ENCODE measurements around the gene NPRL2.

NPRL2 gene

DNA sequence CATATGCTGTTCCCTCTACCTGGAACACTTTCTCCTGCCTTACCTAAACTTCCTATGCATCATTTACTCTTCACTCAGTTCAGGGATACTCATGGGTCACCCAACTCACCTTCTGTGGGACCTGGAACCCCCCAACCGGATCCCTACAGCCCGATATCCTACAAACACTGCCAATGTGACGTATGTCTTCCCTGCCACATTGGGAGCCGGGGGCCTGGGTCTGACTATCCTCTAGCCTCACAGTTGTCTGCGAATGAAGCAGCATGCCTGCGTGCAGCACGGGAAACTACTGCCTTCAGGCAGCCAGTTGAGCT is 405 bp downstream of the NPRL2 start:
- no peak for DNase-seq (ENCODE audit: low read depth)

DNA sequence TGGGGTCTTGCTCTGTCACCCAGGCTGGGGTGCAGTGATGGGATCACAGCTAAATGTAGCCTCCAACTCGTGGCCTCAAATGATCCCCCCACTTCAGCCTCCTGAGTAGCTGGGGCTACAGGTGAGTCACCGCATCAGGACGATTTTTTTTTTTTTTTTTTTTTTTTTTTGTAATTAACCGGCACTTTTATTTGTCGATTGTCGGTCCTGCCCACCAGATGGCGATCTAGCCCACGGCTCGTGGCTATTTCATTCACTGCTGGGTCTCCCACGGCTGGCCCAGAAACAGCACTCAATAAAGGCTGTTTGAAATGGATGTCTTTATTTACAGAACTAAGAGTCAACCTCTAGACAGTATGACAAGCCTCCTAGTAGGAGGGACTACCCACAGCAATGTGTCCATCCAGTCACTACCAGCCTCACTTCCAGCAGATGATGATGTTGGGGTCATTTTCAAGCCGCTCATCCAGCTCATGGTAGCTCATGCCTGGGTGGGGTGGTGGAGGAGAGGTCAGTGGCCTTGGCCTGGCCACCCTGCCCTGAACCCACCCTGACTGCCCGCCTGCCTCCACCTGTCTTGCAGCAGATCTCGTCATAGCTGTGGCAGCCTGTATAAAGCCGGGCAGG is 3.3 kb downstream of the NPRL2 start:
- peak; percentile 60 for DNase-seq (ENCODE audit: low read depth)

DNA sequence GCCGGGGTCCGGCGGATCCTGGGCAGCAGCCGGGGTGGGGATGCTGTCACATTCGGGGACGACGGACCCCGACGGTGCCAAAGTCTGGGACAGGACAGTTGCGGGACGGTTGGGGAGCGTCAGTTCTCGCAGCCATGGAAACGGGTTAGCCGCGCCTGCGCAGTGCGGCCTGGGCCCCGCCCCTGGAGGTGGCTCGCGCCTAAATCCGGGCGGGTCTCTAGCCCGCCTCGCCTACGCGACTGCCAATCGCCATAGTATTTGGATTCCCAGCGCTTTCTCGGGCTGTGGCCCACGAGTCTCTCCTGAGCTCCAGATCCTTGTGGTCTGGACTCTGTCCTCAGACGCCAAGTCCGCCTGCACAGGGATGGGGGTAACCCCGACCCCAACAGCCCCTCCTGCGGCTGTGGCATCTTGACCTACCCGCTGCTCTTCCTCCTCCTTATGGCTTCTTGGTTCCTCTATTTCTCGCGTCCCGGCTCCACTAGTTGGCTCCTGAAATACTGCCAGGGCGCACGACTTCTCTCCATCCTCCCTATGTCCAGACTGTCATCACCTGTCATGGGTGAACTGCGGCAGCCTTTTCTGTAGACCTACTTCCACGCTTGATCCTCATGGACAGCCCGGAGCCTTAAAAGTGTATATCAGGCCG is 4.9 kb downstream of the NPRL2 start, which contains the start of gene ZMYND10:
Gene ZMYND10 (minus strand): TSS at position 147 of the 649 bp plus-strand sequence. CDS start 153 bp downstream, outside the sequence.
- DNase-seq (ENCODE audit: low read depth): peak; percentile 49

DNA sequence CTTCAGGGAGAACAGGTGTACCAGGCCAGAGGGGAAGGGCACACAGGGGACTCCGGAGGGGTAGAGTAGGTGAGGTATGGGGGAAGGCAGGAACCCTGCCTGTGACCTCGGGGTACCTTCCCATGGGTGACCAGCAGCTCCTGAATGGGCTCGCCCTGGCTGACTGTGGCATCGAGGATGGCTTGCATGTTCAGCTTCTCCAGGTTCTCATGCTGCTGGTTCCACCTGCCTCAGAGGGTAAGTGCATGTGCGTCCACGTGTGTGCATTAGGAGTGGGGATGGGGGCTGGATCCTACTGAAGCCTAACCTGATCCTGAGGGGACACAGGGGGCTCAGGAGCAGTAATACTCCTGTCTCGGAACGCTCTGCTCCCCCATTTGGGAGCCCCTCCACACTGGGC is 5.6 kb downstream of the NPRL2 start:
- no peak for DNase-seq (ENCODE audit: low read depth)

DNA sequence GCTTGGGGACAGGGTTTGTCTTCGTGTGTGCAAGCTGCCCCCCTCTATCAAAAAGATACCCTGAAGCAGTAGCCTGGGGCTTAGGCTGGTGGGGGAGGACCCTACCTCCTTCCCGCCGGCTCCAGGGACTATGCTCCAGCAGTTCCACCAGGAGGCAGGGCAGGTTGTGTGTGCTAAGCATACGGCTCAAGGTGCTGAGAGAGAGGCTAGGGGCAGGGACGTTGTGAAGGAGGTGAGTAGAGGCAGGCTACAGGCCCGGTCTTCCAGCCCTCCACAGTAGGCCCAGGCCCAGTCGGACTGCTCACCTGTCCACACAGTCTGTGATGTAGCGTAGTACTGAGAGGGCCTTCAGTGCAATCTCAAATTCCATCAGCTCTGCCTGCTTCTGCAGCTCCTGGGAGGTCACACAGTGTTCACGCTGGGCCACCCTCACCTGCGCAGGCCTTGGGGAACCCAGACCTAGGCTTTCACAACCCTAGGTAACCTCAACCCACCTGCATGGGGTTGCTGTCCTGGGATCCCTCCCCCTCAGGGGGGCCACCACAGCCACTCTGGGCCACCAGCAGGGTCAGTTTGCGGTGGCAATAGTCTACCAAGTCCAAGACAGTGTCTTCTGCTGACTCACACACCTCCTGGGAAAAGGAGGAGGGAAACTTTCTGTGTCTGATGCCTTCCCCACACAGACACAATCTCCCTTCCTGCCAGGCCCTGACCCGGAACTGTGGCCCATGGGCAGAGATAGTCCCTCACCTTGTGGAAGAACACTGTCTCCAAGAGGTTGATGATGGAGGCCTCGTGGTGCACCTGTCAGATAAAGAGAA is 7.6 kb downstream of the NPRL2 start:
- DNase-seq (ENCODE audit: low read depth): no peak

DNA sequence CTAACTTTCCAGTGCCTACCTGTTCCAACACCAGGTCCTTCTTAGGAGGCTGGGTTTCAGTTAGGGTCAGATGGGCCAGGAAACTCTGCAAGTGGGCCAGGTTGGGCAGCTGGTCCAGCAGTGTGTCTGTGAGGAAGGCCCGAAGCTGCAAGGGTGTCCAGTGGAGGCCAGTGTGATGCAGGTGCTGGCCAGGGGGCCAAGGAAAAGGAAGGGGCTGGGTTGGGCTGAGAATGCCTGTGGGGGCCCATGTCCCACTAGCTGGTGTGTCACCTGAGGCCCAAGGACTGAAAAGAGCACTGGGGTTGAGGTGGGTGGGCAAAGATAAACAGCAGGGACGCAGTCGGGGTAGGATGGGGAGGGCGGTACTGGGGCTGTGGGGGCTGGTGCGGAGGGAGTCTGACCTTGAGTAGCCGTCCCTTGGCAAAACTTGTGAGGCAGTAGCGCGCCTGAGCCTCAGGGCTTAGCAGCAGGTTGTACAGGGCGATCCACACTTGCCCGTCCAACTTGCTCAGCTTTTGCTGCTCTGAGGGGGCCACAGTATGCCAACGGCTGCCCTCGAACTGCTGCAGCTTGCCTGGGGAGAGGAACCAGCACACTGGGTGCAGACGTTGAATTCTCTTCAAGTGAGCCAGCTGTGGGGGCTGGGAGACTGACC is 8.5 kb downstream of the NPRL2 start:
- DNase-seq (ENCODE audit: low read depth): no peak

DNA sequence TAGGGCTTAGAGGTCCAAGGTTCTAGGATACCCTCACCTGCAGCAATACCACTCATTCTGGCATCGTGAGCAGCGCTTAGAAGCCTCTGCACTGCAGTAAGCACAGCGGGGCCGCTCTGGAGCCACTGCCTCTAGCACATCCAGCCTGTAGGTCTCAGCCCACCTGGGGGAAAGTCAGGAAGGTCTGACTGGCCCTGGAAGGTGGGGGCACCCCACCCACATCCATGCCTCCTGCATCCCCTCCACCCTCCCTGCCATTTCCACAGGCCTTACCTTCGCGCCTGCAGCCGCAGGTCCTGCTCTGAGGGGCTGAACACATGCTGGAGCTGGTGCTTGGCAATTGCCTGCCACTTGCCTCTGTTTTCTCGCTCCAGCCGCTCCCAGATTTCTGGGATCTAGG is 9.0 kb downstream of the NPRL2 start:
- no peak for DNase-seq (ENCODE audit: low read depth)

DNA sequence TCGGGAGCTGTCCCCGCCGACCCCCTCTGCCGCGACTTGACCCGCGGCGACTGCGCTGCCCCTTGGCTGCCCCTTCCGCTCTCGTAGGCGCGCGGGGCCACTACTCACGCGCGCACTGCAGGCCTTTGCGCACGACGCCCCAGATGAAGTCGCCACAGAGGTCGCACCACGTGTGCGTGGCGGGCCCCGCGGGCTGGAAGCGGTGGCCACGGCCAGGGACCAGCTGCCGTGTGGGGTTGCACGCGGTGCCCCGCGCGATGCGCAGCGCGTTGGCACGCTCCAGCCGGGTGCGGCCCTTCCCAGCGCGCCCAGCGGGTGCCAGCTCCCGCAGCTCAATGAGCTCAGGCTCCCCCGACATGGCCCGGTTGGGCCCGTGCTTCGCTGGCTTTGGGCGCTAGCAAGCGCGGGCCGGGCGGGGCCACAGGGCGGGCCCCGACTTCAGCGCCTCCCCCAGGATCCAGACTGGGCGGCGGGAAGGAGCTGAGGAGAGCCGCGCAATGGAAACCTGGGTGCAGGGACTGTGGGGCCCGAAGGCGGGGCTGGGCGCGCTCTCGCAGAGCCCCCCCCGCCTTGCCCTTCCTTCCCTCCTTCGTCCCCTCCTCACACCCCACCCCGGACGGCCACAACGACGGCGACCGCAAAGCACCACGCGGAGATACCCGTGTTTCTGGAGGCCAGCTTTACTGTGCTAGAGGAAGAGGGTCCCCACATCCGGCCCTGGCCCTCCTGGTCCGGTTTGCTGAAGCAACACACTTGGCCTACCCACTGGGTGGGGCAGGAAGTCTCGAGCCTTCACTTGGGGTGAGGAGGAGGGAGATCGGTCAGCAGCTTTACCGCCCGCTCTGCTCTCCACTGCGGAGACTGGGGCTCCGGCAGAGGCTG is 9.9 kb downstream of the NPRL2 start, which contains the start of gene RASSF1:
Gene RASSF1 (minus strand): TSS at position 389 of the 882 bp plus-strand sequence. CDS start 31 bp downstream, at position 358.
- peak; percentile 48 for DNase-seq (ENCODE audit: low read depth)

DNA sequence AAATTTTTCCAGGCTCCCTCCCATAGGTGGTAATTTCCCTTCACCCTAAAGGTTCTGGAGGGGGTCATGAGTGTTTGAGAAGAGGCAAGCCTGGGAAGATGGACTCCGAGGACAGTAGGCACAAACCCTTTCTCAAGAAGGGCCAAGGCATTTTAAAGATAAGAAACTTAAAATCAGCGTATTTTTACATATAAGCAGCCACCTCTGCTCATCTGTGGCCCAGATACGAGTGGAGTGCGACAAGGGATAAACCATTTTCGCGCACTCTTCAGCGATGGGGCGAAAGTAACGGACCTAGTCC is 10.5 kb downstream of the NPRL2 start:
- no peak for DNase-seq (ENCODE audit: low read depth)

DNA sequence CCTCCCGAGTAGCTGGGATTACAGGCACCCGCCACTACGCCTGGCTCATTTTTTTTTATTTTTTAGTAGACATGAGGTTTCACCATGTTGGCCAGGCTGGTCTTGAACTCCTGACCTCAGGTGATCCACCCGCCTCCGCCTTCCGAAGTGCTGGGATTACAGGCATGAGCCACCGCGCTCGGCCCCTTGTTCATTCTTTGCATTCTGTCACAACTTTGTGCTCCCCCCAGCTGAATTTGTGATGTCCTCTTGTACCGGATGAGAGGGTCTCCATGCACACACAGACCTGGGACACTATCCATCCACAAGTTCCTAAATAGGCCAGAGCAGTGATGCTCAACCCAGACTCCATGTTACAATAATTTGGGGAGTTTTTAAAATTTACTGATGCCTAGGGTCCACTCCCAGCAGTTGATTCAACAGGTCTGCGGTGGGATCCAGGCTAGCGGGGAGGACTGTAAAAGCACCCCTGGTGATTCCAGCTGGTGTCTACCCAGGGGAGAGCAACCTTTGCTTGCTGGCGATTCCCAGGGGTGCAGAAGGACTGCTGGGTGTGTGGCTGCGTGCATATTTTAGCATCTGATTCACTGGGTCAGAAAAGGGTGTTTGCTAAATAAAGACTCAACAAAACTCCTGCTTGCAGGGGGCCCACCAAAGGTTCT is 11.0 kb downstream of the NPRL2 start:
- no peak for DNase-seq (ENCODE audit: low read depth)

DNA sequence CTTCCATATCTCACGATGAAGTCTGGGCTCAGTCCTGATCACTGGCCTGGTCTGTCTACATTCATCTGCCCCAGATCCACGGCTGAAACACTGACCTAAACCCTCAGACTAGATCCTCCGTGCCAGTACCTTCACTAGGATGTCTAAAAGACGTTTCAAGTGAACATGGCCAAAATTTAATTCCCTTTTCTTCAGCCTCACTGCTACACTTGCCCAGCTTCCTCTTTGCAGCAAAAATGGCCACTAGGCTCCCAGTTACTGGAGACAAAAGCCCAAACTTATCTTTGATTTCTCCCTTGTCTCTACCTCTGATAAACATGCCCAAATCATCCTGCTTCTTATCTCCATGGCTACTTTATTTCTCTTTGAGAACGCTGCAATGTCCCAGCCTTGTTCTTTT is 11.6 kb downstream of the NPRL2 start:
- no peak for DNase-seq (ENCODE audit: low read depth)

DNA sequence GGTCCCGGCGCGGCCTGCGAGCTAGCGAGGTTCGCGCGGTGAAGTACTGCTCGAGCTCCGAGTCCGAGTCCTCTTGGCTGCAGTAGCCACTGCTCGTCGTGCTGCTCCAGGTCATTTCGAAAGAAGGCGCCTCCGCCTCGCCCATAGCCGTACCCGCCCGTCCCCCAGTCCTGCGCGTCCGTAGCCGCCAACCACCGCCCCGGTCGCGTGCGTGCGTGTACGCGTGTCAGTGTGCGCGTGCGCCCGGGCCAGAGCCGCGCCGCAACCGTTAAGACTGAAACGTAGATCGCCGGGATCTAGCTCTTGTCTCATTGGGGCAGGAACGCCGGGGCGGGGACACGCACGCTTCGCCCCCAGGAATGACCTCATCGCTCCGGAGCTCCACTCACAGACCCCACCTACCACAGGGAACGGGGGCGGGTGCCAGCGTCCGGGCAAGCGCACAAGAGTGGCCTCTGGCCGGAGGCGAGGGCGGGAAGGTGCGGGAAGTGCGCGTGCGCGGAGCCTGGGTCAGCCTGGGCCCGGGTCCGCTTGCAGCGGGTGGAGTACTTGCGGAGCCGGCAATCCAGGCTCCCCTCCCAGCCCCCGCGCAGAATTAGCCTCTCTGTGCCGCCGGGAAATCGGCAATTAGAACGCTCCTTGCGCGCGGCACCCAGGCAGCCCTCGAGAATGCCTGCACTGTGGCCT is 13.3 kb downstream of the NPRL2 start:
- peak; percentile 92 for DNase-seq (ENCODE audit: low read depth)

DNA sequence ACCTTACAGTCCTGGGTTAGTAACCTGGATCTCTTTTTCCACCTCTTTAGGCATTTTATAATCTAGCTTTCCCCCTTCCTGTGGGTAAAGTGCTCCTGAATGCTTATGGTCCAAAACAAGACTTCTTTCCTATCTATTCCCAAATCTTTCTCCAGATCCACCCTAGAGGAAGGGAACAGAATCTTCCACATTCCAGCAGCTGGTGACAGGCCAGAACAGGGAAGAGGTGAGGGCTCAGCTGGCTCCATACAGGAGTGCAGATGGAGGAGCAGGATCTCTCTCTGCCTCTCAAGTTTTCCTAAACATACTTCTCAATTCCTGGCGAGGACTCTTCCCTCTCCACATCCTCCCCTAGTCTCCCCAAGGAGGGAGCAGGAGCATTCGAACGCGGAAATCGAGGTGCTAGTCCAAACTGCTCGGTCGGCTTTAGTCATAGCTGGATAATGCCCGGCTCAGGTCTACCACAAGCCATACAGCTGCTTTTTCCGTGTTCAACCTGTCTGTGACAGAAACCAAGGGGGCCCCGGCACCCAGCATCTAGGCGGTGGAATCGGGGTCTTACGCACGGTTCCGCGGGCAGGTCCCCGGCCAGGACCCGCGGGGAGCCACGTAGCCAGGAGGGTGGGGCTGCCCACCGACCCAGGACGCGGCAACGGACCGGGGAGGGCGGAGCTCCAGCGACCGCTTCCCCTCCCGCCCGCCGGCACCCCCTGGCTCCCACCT is 14.0 kb downstream of the NPRL2 start:
- no peak for DNase-seq (ENCODE audit: low read depth)

DNA sequence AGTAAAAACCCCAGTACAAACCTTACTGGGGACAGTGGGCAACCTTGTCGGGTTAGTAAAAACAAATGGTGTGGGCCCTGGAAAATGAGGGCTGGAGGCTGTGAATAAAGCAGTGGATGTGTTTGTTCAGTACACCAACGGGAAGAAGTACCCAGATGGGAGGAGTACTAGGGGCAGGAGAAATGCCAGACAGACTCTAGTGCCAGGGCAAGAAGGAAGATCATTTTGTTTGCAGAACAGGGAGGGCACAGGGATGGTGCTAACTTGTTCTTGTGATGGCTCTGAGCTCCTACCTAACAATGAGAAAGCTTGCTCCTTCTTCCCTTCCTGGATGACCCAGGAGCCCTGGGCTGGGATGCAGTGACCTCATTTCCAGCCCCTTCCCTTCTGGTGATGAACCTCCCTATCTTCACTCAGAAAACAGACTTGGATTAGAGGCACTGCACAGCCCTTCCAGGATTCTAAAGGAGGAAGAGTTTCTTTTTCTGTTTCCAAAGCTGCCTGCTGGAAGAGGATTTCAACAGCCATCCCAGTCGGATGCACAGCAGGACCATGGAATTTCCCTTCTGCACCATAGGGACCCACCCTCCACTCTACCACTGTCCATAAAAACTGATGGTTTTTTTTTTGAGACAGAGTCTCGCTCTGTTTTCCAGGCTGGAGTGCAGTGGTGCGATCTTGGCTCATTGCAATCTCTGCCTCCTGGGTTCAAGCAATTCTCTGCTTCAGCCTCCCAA is 16.1 kb downstream of the NPRL2 start:
- no peak for DNase-seq (ENCODE audit: low read depth)

DNA sequence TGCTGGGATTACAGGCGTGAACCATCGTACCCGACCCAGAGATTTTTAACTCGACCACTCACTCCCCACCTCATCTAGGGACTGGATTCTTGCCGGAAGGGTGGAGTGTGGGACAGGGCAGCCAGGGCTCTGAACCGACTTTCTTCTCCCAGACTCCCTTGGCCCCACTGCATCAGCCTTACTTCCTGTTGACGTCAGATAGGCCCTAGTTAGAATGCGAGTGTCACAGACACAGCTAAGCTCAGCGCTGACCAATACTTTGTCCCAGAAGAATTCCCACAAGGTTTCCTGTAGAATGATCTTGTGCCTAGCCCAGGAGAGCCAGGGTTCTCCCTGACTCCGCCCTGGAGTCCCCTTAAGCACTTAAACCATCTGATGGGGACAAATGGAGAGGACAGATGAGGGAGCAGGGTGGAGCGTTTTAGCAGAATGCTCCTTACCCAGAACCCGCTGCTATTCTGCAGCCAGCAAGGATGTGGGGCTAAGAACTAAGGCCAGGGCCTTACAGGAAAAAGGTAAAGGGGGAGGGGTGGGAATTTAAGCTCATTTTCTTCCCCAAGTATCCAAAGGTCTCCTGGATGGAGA is 16.7 kb downstream of the NPRL2 start:
- no peak for DNase-seq (ENCODE audit: low read depth)

DNA sequence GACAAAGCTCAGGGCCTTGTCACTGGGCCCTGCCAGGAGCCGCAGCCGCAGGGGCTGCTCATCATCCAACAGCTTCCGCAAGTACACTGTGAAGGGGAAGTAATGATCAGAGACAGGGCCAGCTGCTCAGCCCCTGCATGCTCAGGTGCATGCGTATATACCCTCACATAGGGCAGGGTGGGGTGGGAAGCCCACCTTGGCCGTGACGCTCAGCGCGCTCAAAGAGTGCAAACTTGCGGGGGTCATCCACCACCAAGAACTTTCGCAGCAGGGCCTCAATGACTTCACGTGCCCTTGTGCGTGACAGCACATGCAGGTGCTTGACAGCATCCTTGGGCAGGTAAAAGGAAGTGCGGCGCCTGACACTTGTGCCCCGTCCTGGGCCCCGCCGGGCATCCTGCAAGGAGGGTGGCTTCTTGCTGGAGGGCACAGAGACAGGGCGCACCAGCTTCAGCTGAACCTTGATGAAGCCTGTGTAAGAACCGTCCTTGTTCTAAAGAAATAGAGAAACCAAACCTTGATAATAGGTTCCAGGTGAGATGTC is 19.1 kb downstream of the NPRL2 start:
- DNase-seq (ENCODE audit: low read depth): no peak

DNA sequence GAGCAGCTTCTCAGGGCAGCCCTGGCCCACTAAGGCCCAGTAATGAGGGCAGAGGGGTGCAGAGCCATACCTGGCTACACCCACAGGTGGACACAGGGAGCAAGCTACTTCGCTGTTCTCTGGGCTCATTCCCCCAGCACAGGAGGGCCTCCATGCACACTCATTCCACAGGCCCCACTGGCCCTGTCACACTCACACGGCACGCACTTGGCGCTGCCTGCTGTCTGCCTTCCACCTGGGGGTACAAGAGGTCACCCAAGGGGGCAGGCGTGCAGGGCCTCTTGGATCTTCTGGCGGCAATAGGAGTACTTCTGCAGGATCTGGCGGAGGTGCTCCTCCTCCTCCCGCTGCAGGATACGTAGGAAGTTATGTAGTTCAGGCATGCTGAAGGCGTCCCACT is 20.2 kb downstream of the NPRL2 start:
- no peak for DNase-seq (ENCODE audit: low read depth)

DNA sequence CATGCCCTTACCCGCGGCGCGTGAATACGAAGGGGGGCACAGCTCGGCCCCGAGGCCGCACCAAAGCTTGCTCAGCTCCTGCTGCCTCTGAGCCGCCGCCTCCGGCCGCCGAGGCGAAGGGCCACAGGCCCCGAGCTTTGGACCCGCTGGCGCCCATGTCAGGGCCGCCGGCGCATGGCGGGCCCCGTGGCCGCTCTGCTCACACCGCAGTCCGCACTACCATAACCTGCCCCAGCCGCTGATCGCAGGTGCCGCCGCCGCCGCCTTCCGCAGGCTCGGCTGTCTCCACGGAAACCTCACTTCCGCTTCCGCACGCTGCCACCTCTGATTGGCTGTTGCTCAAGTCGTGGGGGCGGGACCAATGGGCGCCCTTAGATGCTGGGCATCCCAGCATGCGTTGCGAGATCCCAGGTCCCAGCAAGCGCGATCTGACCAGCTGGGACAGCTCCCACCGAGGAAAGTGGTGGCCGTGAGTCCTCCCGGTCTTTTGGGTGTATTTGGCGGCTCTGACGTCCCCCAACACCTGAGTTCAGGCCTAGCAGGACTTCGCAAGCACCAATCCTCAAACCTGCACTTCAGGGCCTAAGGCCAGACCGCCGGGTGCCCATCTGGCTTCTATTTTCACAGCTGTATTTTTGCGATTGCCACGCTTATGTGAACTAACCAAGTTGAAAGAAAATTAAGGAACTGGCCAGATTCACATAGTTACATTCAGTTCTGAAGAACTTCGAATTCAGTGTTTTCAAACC is 22.5 kb downstream of the NPRL2 start, which contains the start of gene TUSC2:
Gene TUSC2 (minus strand): TSS at position 281 of the 749 bp plus-strand sequence. CDS start 124 bp downstream, at position 157.
- peak; percentile 87 for DNase-seq (ENCODE audit: low read depth)

All from stimulated activated CD8-positive, alpha-beta memory T cell treated with anti-CD3 and anti-CD28 coated beads, Interleukin-12 subunit alpha, Interleukin-12 subunit beta, amount 100 ng/mL, for 4 hours (primary cell).